Esophagus squamous epithelium (tissue), 4 donors: ENCODE measurements around the gene AP2A2.

Experiments
- CTCF ChIP-seq, 6 experiments: fragments of 450-650 bp in 4 of 6; fragments of 200-600 bp in 2 of 6; sonication (generic) in 2 of 6; IDR thresholded peaks; one replicate each; pipeline ENCODE4 v1.5.1; 2016 to 2019; ENCODE audit warnings: antibody characterized with exemption in 6 of 6, mild to moderate bottlenecking in 4 of 6, moderate library complexity in 4 of 6
- POLR2A ChIP-seq, 4 donors: fragments of 450-650 bp; IDR thresholded peaks; one replicate each; pipeline ENCODE4 v1.6.1; 2017; ENCODE audit warnings: antibody characterized with exemption in 4 of 4, mild to moderate bottlenecking in 4 of 4, moderate library complexity in 3 of 4

GRCh38 chr11:942823-943222 lies 17.2 kb downstream of the AP2A2 start:
- no peak for TF ChIP-seq CTCF (IDR thresholded peaks at IDR 0.05)
- no peak for TF ChIP-seq POLR2A (IDR thresholded peaks at IDR 0.05)
